Measurements from ENCODE around the gene SOBP.
"Not testable (repeated sequence)": the region's sequence is repeated elsewhere in the genome, so short reads cannot be mapped to it uniquely, and the experiment has no call there.

The SOBP gene

DNA sequence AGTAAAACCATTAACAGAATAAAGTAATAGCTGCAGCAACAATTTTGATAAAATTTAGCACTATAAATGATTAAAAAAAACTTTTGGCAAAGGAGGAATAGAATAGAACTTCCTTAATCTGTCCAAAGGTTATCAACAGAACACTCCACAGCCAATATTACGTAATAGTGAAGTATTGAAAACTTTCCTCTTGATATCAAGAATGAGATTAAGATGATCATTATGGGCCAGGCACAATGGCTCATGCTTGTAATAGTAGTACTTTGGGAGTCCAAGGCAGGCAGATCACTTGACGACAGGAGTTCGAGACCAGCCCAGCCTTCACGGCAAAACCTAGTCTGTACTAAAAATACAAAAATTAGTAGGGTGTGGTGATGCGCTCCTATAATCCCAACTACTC is 26.0 kb downstream of the SOBP start:
- H3K9ac ChIP-seq (ENCODE audit: insufficient read length, low read depth): no peak overlapping the region
- no peaks in the 10 kb centered on the region for H3K4me1 ChIP-seq (ENCODE audit: insufficient read depth, insufficient read length)
- H3K9me3 ChIP-seq (ENCODE audit: insufficient read depth, low read length): peaks cover 27% of the 10 kb centered on the region
- DNase-seq (ENCODE audit: low read depth, low spot score): no peak
- H3K4me3 ChIP-seq (ENCODE audit: insufficient read length, low read depth): no peak overlapping the region
- no peaks in the 10 kb centered on the region for H3K27me3 ChIP-seq (ENCODE audit: insufficient read depth, insufficient read length)
- H3K36me3 ChIP-seq (ENCODE audit: insufficient read depth, insufficient read length, low read length): no peaks in the 10 kb centered on the region
- no peak for TF ChIP-seq ZNF274 (IDR thresholded peaks at IDR 0.05; ENCODE audit: low read depth, low read length)
- TF ChIP-seq SUZ12 (IDR thresholded peaks at IDR 0.05; ENCODE audit: extremely low read depth, insufficient read depth, insufficient read length): no peak
- TF ChIP-seq YY1 (IDR thresholded peaks at IDR 0.05; ENCODE audit: insufficient read depth, insufficient read length): no peak

DNA sequence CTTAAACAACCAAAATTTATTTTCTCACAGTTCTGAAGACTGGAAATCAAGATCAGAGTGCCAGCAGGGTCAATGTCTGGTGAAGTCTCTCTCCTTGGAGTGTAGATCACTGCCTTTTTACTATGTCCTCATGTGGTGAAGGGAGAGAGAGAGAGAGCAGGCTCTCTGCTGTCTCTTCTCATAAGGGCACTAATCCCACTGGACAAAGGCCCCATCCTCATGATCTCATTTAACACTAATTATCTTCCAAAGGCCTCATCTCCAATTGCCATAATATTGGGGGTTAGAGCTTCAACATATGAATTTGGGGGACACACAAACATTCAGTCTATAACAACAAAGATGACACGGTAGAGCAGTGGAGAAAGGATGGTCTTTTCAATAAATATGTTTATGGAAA is 27.4 kb downstream of the SOBP start:
- Histone ChIP-seq H3K36me3 (ENCODE audit: insufficient read depth, insufficient read length, low read length) (no peaks in the 10 kb centered on the region), H3K4me1 (ENCODE audit: insufficient read depth, insufficient read length) (no peaks in the 10 kb centered on the region), H3K27me3 (ENCODE audit: insufficient read depth, insufficient read length) (no peaks in the 10 kb centered on the region), H3K4me3 (ENCODE audit: insufficient read length, low read depth) (no peak overlapping the region), H3K9me3 (ENCODE audit: insufficient read depth, low read length) (peaks cover 27% of the 10 kb centered on the region), H3K9ac (ENCODE audit: insufficient read length, low read depth) (no peak overlapping the region)
- TF ChIP-seq ZNF274 (IDR thresholded peaks at IDR 0.05; ENCODE audit: low read depth, low read length) (no peak), SUZ12 (IDR thresholded peaks at IDR 0.05; ENCODE audit: extremely low read depth, insufficient read depth, insufficient read length) (no peak)
- DNase-seq (ENCODE audit: low read depth, low spot score): no peak

DNA sequence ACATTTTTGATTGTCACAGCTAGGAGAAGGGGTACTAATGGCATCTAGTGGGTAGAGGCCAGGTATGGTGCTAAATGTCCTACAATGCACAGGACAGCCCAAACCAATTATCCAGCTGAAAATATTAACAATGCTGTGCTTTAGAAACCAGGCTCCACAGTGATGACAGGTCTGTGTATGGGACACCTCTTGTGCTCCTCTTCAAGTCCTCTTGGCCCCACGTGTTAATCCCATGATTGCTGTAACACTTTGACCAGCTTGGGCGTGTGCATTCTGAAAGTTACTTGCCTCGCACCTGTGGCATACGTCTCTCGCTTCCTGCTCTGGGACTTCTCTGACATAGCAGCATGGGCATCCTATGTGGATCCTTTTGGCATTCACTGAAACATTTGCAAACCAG is 29.3 kb downstream of the SOBP start:
- peaks cover 27% of the 10 kb centered on the region for H3K9me3 ChIP-seq (ENCODE audit: insufficient read depth, low read length)
- not testable (repeated sequence) for H3K36me3 ChIP-seq (ENCODE audit: insufficient read depth, insufficient read length, low read length); H3K9ac ChIP-seq (ENCODE audit: insufficient read length, low read depth); H3K4me3 ChIP-seq (ENCODE audit: insufficient read length, low read depth); H3K27me3 ChIP-seq (ENCODE audit: insufficient read depth, insufficient read length); H3K4me1 ChIP-seq (ENCODE audit: insufficient read depth, insufficient read length); DNase-seq (ENCODE audit: low read depth, low spot score)

DNA sequence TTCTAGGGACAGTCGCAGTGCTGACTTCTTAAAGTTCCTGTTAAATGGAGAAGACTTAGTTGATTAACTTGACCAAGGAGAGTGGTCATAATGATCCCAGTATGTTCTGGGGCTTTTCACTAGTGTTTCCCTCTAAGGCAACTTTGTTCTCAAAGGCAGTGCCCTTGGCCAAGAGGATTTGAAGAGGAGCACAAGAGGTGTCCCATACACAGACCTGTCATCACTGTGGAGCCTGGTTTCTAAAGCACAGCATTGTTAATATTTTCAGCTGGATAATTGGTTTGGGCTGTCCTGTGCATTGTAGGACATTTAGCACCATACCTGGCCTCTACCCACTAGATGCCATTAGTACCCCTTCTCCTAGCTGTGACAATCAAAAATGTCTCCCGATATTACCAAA is 30.8 kb downstream of the SOBP start:
- not testable (repeated sequence) for H3K27me3 ChIP-seq (ENCODE audit: insufficient read depth, insufficient read length); H3K4me3 ChIP-seq (ENCODE audit: insufficient read length, low read depth); DNase-seq (ENCODE audit: low read depth, low spot score); H3K9ac ChIP-seq (ENCODE audit: insufficient read length, low read depth); H3K36me3 ChIP-seq (ENCODE audit: insufficient read depth, insufficient read length, low read length); H3K4me1 ChIP-seq (ENCODE audit: insufficient read depth, insufficient read length)
- peaks cover 17% of the 10 kb centered on the region for H3K9me3 ChIP-seq (ENCODE audit: insufficient read depth, low read length)

DNA sequence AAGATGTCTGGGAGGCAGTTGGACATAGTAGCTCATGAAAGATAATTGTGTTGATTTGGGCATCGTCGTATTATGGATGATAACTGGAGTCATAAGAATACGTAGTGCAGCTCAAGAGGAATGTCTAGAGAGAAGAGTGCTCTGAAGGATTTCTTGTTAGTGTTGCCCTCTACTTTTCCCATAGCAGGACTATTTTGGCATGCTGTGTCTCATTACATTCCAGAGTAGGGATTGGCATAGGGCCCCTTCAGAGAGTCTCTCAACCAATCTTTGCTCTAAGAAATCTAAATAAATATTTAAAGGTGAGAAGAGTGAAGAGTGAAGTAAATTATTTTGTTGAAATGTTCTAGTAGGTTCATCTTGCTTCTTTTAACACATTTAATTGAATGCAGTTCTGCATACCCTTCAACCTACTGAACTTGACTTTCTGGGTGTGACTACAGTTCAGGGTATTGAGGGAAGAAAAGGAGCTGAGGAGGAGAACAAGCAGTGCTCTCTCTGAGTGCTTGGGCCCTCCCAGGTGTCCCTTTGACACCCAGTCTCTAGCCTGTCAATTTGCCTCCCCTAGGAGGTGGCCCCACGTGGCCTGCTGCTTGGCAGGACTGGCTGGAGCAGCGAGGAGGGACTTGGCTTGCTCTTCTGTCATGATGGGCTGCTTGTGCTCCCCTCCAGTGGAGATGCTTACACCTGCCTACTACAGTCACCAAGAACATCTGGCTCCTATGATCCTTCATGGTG is 33.3 kb downstream of the SOBP start:
- no peak for DNase-seq (ENCODE audit: low read depth, low spot score)
- H3K36me3 ChIP-seq (ENCODE audit: insufficient read depth, insufficient read length, low read length): no peaks in the 10 kb centered on the region
- no peak overlapping the region for H3K4me3 ChIP-seq (ENCODE audit: insufficient read length, low read depth)
- no peak overlapping the region for H3K9ac ChIP-seq (ENCODE audit: insufficient read length, low read depth)
- H3K4me1 ChIP-seq (ENCODE audit: insufficient read depth, insufficient read length): no peaks in the 10 kb centered on the region
- no peaks in the 10 kb centered on the region for H3K9me3 ChIP-seq (ENCODE audit: insufficient read depth, low read length)
- TF ChIP-seq SUZ12 (IDR thresholded peaks at IDR 0.05; ENCODE audit: extremely low read depth, insufficient read depth, insufficient read length): no peak
- TF ChIP-seq ZNF274 (IDR thresholded peaks at IDR 0.05; ENCODE audit: low read depth, low read length): no peak
- TF ChIP-seq YY1 (IDR thresholded peaks at IDR 0.05; ENCODE audit: insufficient read depth, insufficient read length): no peak
- H3K27me3 ChIP-seq (ENCODE audit: insufficient read depth, insufficient read length): no peaks in the 10 kb centered on the region

DNA sequence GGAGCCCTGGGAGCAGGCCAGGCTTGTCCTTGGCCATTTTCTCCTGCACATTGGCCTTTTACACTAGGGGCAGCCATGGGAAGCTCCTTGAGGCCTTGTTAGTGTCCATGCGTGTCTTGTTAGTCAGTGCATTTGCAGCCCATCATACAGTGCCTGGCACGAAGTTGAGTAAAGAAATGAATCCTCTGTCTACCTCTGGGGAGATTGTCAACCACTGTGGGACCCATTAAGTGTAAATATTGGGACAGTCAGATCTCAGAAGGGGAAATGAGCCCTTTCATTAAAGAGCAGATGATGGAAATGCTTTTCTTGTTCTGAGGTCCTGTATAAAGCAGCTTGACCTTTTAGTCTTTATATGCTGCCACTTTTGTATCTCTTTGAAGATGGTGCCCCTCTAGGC is 33.9 kb downstream of the SOBP start:
- H3K4me3 ChIP-seq (ENCODE audit: insufficient read length, low read depth): no peak overlapping the region
- H3K27me3 ChIP-seq (ENCODE audit: insufficient read depth, insufficient read length): no peaks in the 10 kb centered on the region
- no peaks in the 10 kb centered on the region for H3K4me1 ChIP-seq (ENCODE audit: insufficient read depth, insufficient read length)
- no peaks in the 10 kb centered on the region for H3K36me3 ChIP-seq (ENCODE audit: insufficient read depth, insufficient read length, low read length)
- no peak overlapping the region for H3K9ac ChIP-seq (ENCODE audit: insufficient read length, low read depth)
- DNase-seq (ENCODE audit: low read depth, low spot score): no peak
- no peaks in the 10 kb centered on the region for H3K9me3 ChIP-seq (ENCODE audit: insufficient read depth, low read length)
- TF ChIP-seq SUZ12 (IDR thresholded peaks at IDR 0.05; ENCODE audit: extremely low read depth, insufficient read depth, insufficient read length) (no peak), ZNF274 (IDR thresholded peaks at IDR 0.05; ENCODE audit: low read depth, low read length) (no peak), YY1 (IDR thresholded peaks at IDR 0.05; ENCODE audit: insufficient read depth, insufficient read length) (no peak)

DNA sequence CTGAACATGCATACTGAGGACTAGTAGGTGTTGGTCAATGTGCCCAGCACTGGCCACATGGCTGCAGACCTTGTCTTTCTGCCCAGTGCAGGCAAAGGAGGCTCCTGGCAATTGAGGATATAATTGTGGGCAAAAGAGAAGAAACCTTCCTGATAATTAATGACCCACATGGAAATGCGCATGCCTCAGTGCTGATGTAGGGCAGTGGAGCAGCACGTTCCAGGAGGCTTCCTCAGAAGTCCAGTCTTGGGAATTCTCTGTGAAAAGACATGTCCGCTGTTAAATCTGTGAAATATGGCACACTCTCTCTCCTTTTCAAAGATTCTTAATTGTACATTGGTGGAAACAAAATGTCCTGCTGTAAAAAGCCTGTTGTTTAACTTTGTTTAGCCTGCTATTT is 34.7 kb downstream of the SOBP start:
- Histone ChIP-seq H3K4me1 (ENCODE audit: insufficient read depth, insufficient read length) (no peaks in the 10 kb centered on the region), H3K9me3 (ENCODE audit: insufficient read depth, low read length) (no peaks in the 10 kb centered on the region), H3K4me3 (ENCODE audit: insufficient read length, low read depth) (no peak overlapping the region), H3K9ac (ENCODE audit: insufficient read length, low read depth) (no peak overlapping the region), H3K36me3 (ENCODE audit: insufficient read depth, insufficient read length, low read length) (no peaks in the 10 kb centered on the region), H3K27me3 (ENCODE audit: insufficient read depth, insufficient read length) (no peaks in the 10 kb centered on the region)
- no peak for DNase-seq (ENCODE audit: low read depth, low spot score)
- TF ChIP-seq SUZ12 (IDR thresholded peaks at IDR 0.05; ENCODE audit: extremely low read depth, insufficient read depth, insufficient read length): no peak
- no peak for TF ChIP-seq YY1 (IDR thresholded peaks at IDR 0.05; ENCODE audit: insufficient read depth, insufficient read length)
- no peak for TF ChIP-seq ZNF274 (IDR thresholded peaks at IDR 0.05; ENCODE audit: low read depth, low read length)

DNA sequence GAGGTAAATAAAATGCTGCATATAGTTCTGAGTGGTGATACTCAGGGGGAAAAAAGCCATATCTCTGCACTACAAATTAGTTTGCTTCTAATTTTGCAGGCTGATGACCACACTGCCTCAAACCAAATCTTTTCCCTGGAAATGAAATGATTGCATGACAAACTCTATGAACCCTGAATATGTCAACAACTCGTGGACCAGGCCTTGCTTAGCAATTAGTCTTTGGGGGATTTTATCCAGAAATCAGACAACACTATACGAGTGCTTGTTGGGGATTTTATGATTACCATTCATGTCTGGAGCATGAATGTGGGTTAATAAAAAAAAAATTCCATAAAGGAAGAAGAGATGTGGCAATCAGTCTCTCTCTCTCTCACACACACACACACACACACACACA is 42.0 kb downstream of the SOBP start:
- Histone ChIP-seq H3K4me1 (ENCODE audit: insufficient read depth, insufficient read length) (no peaks in the 10 kb centered on the region), H3K4me3 (ENCODE audit: insufficient read length, low read depth) (no peak overlapping the region), H3K36me3 (ENCODE audit: insufficient read depth, insufficient read length, low read length) (no peaks in the 10 kb centered on the region), H3K27me3 (ENCODE audit: insufficient read depth, insufficient read length) (no peaks in the 10 kb centered on the region), H3K9ac (ENCODE audit: insufficient read length, low read depth) (no peak overlapping the region), H3K9me3 (ENCODE audit: insufficient read depth, low read length) (no peaks in the 10 kb centered on the region)
- no peak for DNase-seq (ENCODE audit: low read depth, low spot score)
- TF ChIP-seq SUZ12 (IDR thresholded peaks at IDR 0.05; ENCODE audit: extremely low read depth, insufficient read depth, insufficient read length) (no peak), YY1 (IDR thresholded peaks at IDR 0.05; ENCODE audit: insufficient read depth, insufficient read length) (no peak), ZNF274 (IDR thresholded peaks at IDR 0.05; ENCODE audit: low read depth, low read length) (no peak)
